Measurements from ENCODE around the gene URGCP.
A peak's percentile ranks its signal among the peaks of the same experiment; 100 is the strongest.

The URGCP gene, protein sequence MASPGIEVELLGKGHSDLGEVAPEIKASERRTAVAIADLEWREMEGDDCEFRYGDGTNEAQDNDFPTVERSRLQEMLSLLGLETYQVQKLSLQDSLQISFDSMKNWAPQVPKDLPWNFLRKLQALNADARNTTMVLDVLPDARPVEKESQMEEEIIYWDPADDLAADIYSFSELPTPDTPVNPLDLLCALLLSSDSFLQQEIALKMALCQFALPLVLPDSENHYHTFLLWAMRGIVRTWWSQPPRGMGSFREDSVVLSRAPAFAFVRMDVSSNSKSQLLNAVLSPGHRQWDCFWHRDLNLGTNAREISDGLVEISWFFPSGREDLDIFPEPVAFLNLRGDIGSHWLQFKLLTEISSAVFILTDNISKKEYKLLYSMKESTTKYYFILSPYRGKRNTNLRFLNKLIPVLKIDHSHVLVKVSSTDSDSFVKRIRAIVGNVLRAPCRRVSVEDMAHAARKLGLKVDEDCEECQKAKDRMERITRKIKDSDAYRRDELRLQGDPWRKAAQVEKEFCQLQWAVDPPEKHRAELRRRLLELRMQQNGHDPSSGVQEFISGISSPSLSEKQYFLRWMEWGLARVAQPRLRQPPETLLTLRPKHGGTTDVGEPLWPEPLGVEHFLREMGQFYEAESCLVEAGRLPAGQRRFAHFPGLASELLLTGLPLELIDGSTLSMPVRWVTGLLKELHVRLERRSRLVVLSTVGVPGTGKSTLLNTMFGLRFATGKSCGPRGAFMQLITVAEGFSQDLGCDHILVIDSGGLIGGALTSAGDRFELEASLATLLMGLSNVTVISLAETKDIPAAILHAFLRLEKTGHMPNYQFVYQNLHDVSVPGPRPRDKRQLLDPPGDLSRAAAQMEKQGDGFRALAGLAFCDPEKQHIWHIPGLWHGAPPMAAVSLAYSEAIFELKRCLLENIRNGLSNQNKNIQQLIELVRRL

DNA sequence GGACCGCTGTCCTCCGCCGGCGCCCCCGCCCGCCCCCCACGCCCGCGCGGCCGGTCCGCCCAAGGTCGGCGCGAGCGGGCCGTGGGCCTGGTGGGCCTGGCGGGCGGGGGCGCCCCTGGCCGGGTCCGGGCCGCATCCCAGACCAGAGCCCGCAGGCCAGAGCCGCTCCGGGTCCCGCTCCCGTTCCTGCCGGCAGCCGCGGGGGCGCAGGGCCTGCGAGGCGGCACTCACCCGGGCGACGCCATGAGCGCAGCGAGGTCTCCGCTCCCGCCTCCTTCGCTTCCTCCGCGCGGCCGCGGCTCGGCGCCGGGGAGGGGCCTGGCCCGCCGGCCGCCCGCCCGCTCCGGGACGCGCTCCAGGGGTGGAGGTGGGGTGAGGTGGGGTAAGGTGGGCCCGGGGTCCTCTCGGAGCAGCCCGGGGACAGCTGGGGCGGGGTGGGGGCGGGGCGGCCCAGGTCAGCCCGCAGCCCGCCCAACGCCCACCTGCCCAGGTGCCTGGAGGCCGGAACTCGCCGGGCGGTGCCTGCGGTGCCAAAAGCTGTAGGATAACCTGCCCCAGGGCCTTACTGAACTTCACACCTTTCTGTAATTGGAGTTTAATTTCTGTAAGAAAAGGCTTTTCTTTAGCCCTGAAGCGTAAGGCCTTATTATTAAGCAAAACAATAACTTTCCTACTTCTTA, at the start of gene URGCP:
Gene URGCP (minus strand): TSS at position 266 of the 680 bp plus-strand sequence. CDS start 21 bp downstream, at position 245.
- DNase-seq (ENCODE audit: low read depth in 2 of 2): peak; percentile 44 to 49

DNA sequence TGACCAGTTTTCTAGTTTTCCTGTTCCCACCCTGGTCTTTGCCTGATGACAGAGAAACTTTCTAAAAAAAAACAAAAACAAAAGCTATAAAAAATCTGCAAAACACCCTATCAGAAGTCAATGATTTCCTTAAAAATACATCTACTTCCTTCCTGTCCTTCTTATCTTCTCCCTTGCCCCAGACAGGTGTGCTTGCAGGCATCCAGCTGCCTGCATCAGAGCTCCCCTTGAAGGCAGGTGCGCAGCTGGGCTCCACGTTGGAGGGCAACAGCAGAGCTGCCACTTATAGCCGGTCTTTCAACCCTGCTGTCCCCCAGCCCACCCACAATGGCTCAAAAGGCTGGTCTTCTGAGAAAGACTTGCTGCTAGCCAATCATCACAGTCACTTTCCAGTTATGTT, 49.6 kb upstream of the URGCP start:
- no peak for DNase-seq (ENCODE audit: low read depth in 2 of 2)

DNA sequence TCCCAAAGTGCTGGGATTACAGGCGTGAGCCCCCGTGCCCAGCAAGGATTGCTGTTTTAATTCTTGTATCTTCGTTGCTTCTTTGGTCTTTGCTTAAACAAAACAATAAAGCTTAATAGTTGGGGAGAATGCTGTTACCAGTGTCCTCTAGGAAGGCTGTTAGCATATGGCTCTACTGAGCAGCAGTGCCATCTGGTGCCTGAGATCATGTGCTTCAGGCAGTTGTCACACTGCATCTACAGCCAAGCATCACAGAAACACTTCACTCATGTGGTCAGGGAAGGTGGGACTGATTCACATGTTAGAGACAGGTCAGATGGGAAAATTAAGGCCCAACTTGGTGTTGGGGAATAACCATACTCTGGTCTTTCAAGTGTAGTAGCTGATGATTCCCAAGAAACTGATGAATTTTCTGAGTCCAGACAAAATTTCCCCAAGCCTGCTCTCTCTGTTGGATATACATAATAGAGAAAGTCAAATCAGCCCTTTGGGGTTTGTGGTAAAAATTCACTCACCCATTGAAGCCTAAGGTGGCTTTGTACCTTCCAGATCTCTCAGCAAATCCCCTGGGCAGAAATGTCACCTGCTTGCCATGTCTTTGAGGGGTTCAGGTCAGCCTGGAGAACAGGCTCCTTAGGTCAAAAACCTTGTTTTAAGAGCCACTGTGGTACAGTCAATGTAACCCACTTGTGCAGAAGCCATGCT, 48.3 kb upstream of the URGCP start:
- DNase-seq (ENCODE audit: low read depth in 2 of 2): no peak

DNA sequence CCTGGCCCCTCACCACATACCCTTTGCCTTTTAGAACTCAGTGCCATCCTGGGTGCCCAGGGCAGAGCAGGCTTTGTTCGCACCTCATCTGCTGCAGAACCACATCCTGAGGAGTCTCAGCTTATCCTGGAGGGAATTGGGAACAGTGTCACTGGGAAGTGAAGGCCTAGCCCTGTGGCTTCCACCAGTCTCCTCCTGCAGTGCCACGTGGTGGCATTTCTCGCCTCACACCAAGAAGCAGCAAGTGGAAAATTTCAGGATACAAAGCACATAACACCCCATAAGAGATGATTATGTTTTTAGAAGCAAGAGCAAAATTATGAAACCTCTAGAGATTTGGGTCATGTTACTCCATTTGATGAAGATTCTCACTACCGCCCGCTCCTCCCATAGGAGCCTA, 46.7 kb upstream of the URGCP start:
- no peak for DNase-seq (ENCODE audit: low read depth in 2 of 2)

DNA sequence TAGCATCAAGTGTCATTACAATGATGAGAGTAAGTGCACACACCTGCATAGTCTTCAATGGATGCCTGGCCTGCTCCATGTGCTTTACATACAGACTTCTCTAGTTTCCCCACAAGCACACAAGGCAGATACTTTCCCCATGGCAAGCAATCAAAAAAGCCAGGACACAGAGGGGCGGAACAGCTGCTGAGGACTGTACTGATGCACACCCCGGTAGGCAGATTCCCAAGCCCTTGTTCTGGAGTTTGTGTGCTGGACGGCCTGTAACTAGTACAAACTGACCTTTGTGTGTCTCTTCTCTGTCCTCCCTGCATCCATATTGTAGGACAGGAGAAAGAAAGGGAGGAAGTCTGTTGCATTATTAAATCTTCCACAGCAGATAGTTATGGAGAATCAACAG, 45.6 kb upstream of the URGCP start:
- DNase-seq (ENCODE audit: low read depth in 2 of 2): no peak

DNA sequence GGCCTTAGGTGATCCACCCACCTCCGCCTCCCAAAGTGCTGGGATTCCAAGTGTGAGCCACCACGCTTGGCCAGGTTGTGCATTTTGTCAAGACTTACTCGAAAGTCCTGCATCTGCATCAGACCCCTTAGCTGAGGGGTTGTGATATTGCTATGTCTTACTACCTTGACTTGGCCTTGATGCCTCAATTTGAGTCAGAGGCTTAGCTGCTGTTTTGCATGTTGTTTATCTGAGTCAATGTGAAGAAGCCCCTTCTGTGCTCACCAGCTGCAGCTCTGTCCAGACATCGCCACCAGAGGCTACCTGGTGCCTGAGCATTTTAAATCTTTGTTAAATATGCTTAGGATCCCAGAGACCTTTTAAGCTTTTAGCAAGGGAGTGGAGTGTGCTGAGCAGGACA, 37.9 kb upstream of the URGCP start:
- no peak for DNase-seq (ENCODE audit: low read depth in 2 of 2)

DNA sequence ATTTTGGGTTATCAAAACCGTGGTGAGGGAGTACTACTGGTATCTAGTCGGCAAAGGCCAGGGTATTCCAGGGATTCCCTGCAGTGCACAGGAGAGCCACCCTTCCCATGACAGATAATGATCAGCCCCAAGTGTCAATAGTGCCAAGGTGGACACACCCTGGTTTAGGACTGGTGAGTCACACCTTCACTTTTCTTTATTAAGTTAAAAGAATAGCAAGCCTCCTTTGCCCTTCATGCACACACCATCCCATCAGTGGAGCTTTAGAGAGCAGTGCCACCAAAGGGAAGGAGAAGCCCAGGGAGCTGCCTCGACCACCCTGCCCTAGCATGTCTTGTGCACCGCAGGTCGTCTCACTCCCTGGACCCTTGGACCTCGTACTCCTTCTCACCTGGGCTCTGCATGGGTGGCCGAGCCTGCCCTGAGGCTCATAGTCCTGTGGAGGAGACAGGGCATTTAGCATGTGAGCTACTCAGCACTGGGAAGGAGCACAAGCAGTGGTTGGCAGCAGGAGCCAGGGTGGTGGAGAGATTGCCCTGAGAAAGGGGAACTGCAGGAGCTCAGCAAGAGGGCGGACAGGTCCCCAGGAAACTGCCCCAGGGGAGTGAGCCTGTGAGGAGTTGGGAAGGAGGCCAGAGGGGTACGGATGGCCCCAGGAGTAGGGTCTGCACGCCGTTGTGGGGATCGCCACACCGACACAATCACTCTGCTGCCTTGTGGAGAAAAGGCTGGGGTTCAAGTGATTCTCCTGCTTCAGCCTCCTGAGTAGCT, 37.2 kb upstream of the URGCP start:
- no peak for DNase-seq (ENCODE audit: low read depth in 2 of 2)

DNA sequence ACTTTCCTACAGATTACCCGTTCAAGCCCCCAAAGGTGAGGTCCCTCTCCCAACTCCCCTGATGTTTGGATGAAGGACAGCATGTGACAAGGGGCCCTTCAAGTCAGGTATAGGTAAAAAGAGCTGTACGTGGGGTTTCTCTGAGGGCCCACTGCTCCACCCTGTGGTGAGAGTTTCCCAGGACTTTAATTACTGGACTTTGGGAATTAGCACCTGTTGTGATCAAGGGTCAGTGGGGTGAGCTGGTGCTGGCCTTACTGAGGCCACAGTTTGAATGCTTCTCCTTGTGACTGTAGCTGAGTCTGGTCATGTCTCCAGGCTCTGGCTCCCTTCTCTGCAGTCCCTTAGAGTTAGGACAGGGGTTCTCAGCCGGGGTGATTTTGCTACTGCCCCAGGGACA, 36.6 kb upstream of the URGCP start:
- no peak for DNase-seq (ENCODE audit: low read depth in 2 of 2)

DNA sequence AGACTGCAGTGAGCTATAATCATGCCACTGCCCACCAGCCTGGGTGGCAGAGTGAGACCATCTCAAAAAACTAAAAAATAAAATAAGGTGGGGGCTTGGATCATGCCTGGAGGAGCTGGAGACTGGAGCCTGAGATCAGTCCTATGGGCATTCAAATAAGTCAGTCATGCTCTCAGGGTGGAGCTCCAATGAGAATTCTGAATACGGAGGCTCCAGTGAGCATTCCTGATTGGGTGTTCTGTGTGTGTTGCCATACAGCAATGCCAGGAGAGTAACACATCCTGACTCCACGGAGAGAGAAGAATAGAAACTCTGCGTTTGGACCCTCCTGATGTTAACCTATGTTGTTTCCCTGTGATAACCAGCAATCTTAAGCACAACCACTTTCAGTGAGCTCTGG, 35.9 kb upstream of the URGCP start:
- no peak for DNase-seq (ENCODE audit: low read depth in 2 of 2)

DNA sequence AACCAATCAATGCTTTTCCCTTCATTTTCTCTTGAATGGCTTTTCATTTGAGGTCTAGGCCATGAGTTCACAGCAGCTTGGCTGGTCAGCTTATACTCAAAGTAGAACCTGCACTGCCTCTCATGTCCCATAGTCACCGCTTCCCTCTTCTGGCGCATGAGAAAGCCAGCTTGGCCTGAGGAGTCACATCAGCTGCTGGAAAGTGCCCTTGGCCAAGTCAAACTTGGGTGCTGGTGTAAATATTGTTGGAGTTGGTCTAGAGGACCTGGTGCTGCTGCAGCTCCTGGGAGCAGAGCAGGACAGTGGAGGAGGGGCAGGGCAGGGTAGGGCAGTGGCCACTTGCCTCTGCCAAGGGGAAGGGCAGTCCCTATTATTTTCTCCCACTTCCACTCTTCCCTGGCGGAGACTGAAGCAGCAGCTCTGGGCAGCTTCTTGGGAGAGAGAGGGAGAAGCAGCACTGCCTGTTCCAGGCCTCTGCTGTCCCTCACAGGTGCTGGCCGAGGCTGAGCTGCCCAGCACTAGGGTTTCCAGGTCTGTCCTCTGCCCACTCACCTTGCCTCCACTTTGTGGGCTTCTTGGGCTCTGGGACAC, 32.6 kb upstream of the URGCP start:
- DNase-seq (ENCODE audit: low read depth in 2 of 2): no peak

DNA sequence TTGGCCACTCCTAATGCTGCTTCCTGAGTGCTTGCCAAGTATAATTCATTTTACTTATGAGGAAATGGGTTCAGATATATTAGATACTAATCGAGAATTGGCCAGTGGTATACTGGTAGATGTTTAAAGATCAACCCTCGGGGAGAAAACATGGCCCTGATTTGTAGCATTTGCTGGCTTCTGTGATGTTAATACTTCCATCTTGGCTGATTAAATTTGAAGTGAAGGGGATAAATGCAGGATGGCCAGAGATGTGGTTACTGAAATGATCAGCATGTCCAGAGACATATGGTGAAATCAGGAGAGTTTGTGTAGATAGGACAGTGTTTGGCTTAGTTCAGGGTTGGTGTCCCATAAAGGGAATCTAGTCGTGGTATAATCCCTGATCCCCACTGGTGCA, 31.0 kb upstream of the URGCP start:
- no peak for DNase-seq (ENCODE audit: low read depth in 2 of 2)

DNA sequence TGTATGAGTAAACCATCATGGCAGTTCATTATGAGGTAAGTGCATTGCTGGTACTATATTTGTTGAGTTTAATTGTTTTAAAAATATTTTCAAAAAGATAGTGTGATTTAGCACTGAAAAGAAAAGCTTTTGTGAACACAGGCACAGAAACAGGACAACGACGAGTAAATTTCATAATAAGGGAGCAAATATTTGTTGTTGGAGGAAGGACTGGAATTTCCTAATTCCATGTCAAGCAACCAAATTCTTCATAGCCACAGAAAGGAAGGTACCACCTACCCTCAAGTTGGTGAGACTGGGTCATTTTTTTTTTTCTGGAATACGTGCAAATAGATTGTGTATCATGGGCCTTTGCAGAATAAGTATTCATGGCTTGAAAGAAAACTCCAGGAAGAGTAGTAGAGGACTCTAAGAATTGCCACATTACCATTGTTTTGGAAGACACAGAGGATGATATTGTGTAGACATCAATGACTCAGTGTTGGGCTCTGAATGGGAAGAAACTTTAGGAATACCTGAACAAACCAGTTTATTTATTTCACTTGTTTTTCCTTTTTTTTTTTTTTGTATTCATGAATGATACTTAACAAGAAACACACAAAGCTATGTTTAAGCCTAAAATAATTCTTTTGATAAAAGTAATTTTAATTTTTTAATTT, 27.6 kb upstream of the URGCP start:
- no peak for DNase-seq (ENCODE audit: low read depth in 2 of 2)

DNA sequence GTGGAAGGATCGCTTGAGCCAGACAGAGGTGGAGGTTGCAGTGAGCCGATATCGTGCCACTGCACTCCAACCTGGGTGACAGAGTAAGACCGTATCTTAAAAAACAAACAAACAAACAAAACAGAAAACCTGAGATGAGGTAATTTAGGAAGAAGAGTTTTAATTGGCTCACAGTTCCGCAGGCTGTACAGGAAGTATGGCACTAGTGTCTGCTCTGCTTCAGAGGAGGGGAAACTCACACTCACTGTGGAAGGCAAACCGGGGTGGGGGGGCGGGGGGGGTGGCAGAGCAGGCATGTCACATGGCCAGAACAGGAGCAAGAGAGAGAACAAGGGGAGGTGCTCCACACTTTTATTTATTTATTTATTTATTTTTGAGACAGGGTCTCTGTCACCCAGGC, 24.9 kb upstream of the URGCP start:
- no peak for DNase-seq (ENCODE audit: low read depth in 2 of 2)

DNA sequence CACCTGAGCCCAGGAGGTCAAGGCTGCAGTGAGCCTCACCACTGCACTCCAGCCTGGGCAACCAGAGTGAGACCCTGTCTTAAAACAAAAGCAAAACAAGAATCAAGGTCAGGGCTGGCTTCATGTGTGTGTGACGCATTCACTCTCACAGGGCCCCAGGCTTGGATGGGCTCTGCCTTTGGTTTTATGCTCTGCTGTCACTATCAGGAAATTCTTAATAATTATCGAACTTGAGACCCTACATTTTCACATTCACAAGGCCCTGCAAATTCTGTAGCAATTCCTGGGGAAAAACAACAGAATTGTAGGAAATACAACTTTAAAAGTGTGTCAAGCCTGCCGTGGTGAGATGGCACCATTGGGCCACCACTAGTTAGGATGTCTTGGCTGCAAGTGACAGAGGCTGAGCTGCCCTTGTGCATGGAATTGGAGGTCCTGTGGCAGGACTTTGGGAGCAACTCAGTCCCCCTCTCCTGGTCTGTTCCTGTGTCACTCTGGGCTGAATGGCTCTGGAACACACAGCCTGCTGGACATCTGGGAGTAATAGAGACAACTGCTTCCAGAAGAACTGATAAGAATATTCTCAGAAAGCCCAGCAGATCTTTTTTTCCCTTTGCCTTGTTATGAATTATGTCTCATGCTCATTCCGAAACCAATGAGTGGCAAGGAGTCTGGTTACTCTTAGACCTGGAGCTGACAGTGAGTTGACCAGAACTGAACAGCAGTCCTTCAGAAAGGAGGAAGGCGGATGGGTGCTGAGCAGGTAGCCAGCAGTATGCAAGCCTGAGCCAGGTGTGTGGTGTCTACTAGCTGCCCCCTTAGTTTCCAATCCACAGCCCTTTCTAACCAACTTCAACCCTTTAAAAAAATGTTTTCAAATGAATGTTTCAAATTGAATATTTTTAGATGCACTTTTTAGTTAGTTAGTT, 23.4 kb upstream of the URGCP start:
- DNase-seq (ENCODE audit: low read depth in 2 of 2): no peak

DNA sequence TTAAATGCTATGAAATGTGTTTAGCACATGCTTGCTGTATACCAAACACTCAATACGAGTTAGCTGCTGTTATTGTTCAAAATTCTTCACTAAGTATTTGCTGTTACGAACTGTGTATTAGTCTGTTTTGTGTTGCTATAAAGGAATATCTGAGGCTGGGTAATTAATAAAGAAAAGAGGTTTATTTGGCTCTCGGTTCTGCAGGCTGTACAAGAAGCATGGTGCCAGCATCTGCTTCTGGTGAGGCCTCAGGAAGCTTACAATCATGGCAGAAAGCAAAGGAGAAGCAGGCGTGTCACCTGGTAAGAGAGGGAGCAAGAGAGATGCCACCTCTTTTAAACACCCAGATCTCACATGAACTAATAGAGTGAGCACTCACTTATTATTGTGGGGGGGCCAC, 21.4 kb upstream of the URGCP start:
- no peak for DNase-seq (ENCODE audit: low read depth in 2 of 2)

DNA sequence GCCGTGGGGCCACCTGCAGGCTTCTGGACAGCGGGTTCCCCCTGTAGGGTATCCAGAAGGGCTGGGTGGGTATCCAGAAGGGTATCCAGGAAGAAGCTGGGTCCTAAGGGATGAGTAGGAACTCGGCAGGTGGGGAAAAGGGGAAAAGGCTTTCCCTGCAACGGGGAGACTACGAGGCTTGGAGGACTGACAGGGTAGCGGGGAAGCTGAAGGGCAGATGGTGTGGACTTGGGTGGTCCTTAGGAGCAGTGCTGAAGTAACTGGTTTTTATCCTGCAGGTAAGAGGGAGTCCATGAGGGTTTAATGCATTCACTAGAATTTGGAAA, 20.4 kb upstream of the URGCP start:
- DNase-seq (ENCODE audit: low read depth in 2 of 2): no peak

DNA sequence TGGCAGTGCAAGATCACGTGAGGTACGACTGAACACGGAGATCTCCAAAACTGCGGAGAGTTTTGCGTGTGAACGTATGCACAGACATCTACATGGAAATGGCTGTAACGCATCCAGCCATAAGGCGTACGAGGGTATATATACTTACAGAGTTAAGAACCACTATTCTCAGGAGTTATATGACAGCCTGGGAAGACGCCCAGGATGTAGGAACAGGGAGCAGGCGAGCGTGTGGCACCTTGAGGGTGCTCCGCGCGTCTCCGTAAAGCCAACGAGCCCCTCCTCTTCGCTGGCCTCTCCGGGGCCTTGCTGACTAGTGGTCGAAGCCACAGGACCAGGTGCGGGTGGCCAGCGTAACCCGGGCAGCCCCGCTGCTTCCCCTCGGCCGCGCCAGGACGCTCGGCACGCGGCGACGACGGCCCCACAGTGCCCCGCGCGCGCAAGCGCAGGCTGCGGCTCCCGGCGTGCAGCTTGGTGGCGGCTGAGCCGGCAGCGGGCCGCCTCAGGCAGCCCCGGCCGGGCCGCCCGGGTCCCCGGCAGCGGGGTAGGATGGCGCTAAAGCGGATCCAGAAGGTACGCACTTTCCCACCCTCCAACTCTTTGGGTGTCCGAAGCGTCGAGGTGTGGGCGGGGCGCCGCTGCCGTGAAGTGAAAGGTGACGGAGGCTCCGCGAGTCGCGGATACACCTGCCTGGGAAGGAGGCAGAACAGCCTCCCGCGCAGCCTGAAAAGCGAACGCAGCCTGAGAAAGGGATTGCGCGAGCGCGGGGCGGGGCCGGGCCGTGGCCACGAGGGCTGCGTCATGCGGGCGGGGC, 19.8 kb upstream of the URGCP start, which contains the start of gene UBE2D4:
Gene UBE2D4 (plus strand): TSS at position 453 of the 814 bp plus-strand sequence. CDS start 97 bp downstream, at position 550.
- DNase-seq (ENCODE audit: low read depth in 2 of 2): peak; percentile 88 to 89

DNA sequence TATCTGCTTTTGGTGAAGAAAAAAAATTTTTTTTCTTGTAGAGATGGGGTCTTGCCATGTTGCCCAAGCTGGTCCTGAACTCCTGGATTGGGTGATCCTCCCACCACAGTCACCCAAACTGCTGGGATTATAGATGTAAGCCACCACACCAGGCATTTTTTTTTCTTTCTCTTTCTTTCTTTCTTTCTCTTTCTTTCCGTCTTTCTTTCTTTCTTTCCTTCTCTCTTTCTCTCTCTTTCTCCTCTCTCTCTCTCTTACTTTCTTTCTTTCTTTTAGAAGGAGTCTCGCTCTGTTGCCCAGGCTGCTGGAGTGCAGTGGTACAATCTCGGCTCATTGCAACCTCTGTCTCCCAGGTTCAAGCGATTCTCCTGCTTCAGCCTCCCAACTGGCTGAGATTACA, 16.3 kb upstream of the URGCP start:
- DNase-seq (ENCODE audit: low read depth in 2 of 2): no peak
